Left lung (tissue), 10 donors: ENCODE measurements around the gene LAMTOR4. TPM values are rescaled to one million over a fixed set of nuclear protein-coding genes. Genes with fewer than 3 reads are reported as not detected.

Experiments used
- ATAC-seq: fragments of 200-7000 bp; cut with Tn5 transposase; one replicate; pipeline ENCODE4 v1.9.1; 2020; ENCODE audit warnings: moderate library complexity
- DNase-seq, 4 donors: peaks; one replicate each; pipeline ENCODE4 v3.0.0-alpha.2; 2013 to 2020
- H3K27ac ChIP-seq, 2 donors: fragments of 200-600 bp; sonication (generic) in 1 of 2; one replicate each; pipeline versions ENCODE4 v1.5.0 to v1.8.0; 2020 to 2021
- H3K27me3 ChIP-seq, 2 donors: fragments of 200-600 bp; sonication (generic) in 1 of 2; one replicate each; pipeline versions ENCODE4 v1.5.0 to v1.8.0; 2020 to 2021
- H3K36me3 ChIP-seq, 2 donors: fragments of 200-600 bp; sonication (generic) in 1 of 2; one replicate each; pipeline versions ENCODE4 v1.5.0 to v1.8.0; 2020 to 2021
- H3K4me1 ChIP-seq, 2 donors: fragments of 200-600 bp; one replicate each; pipeline ENCODE4 v1.8.0; 2021
- H3K4me3 ChIP-seq, 2 donors: fragments of 200-600 bp; sonication (generic) in 1 of 2; one replicate each; pipeline versions ENCODE4 v1.5.0 to v1.8.0; 2020 to 2021; ENCODE audit warnings: mild to moderate bottlenecking in 1 of 2
- H3K9me3 ChIP-seq, 2 donors: fragments of 200-600 bp; sonication (generic) in 1 of 2; one replicate each; pipeline versions ENCODE4 v1.5.0 to v1.8.0; 2020 to 2021
- CTCF ChIP-seq, 2 donors: fragments of 200-600 bp; sonication (generic) in 1 of 2; IDR thresholded peaks; one replicate each; pipeline versions ENCODE4 v1.5.0 to v1.8.0; 2021; ENCODE audit warnings: antibody characterized with exemption in 2 of 2
- intact Hi-C, 2 donors: fragments of 100-400 bp; cut with DNase I; formaldehyde crosslinking; loops; one replicate each; pipeline versions ENCODE4 v1.11.2 to v1.14.2; 2022
- polyA plus RNA-seq, 6 donors: library from polyadenylated mRNA; unstranded; fragments of 120-200 nt; gene quantifications; one replicate each; pipeline ENCODE4 v1.2.1, GENCODE V29; 2013; ENCODE audit not compliant: insufficient read length in 6 of 6
- total RNA-seq, 2 donors: library from RNA; stranded (reverse); fragmentation: NEBNext Ultra II Directional; extraction: Animal tissue kit (Norgen Biotek cat#: 25700); gene quantifications; one replicate each; pipeline ENCODE4 v1.2.1, GENCODE V29; 2021
- donor health status: DM: no; HTN: yes; CAD: no.
- donor health status: DM: no; HTN: no; CAD: no.

The LAMTOR4 gene
- total and polyA plus RNA-seq, 8 donors = 85.9 to 120 (median 99.3) TPM

GRCh38 chr7:100157334-100158228 lies 8.9 kb downstream of the LAMTOR4 start:
- TF ChIP-seq CTCF (IDR thresholded peaks at IDR 0.05) = no peak
- peak overlapping the region; percentile 76 to 82 for H3K27ac ChIP-seq
- H3K27me3 ChIP-seq = no peaks in the 10 kb centered on the region
- peak overlapping the region; percentile 75 to 98 for H3K4me3 ChIP-seq
- peaks cover 13 to 61% of the 10 kb centered on the region in 2 donors for H3K4me1 ChIP-seq
- intact Hi-C loops = no loop called here
- no peaks in the 10 kb centered on the region for H3K9me3 ChIP-seq
- DNase-seq (no peak), ATAC-seq (peak; percentile 38)
- H3K36me3 ChIP-seq = peaks cover 0 to 43% of the 10 kb centered on the region in 2 donors

- DNase-seq = peak; percentile 85 to 99 (median 93)
- Histone ChIP-seq H3K27ac (peak within 1 kb of the TSS; percentile 76 to 82), H3K4me3 (peak within 1 kb of the TSS; percentile 75 to 98), H3K9me3 (no peaks in the 10 kb centered on the region), H3K27me3 (no peaks in the 10 kb centered on the region), H3K36me3 (peaks cover 0 to 34% of the 10 kb centered on the region in 2 donors), H3K4me1 (peaks cover 13 to 52% of the 10 kb centered on the region in 2 donors)
- ATAC-seq = peak; percentile 95
- intact Hi-C loops = no loop called here
- TF ChIP-seq CTCF (IDR thresholded peaks at IDR 0.05) = no peak
Observed at GRCh38 chr7:100158229-100159098, 9.7 kb downstream of the LAMTOR4 start, which contains the start of gene TRAPPC14. TSS of gene TRAPPC14 (minus strand) at chr7:100158723. CDS start at chr7:100158499, 224 bp downstream.

- Histone ChIP-seq H3K4me1 (peaks cover 13 to 45% of the 10 kb centered on the region in 2 donors), H3K27ac (peak overlapping the region; percentile 76 to 82), H3K27me3 (no peaks in the 10 kb centered on the region), H3K9me3 (no peaks in the 10 kb centered on the region), H3K36me3 (peaks cover 0 to 27% of the 10 kb centered on the region in 2 donors), H3K4me3 (peak overlapping the region; percentile 75 to 98)
- intact Hi-C loops = no loop called here
- DNase-seq = no peak
- TF ChIP-seq CTCF (IDR thresholded peaks at IDR 0.05) = no peak
- ATAC-seq = no peak
Observed at GRCh38 chr7:100159099-100159623, 10.4 kb downstream of the LAMTOR4 start.

- H3K36me3 ChIP-seq = peaks cover 0 to 18% of the 10 kb centered on the region in 2 donors
- peaks cover 13 to 36% of the 10 kb centered on the region in 2 donors for H3K4me1 ChIP-seq
- no peaks in the 10 kb centered on the region for H3K9me3 ChIP-seq
- ATAC-seq (no peak), DNase-seq (no peak)
- TF ChIP-seq CTCF (IDR thresholded peaks at IDR 0.05) = no peak
- no peaks in the 10 kb centered on the region for H3K27me3 ChIP-seq
- intact Hi-C loops = no loop called here
- H3K4me3 ChIP-seq = no peak overlapping the region
- H3K27ac ChIP-seq = no peak overlapping the region
Observed at GRCh38 chr7:100160067-100160466, 11.3 kb downstream of the LAMTOR4 start.
